Occipital lobe (tissue), 2 donors: ENCODE measurements around the gene ANKIB1. TPM values are rescaled to one million over a fixed set of nuclear protein-coding genes. Genes with fewer than 3 reads are reported as not detected.
"Not testable (repeated sequence)": the region's sequence is repeated elsewhere in the genome, so short reads cannot be mapped to it uniquely, and the experiment has no call there.

Experiments
- DNase-seq: peaks from one replicate; lab custom pipeline; 2025; lab: John Stamatoyannopoulos, UW
- total RNA-seq: library from RNA; depleted of rRNA; stranded (reverse); fragments of >200 nt; gene quantifications from one replicate; pipeline ENCODE4 v1.2.3, GENCODE V29; 2014

Gene ANKIB1
- total RNA-seq, 1 donor from 2014 or later = 113 TPM

DNA sequence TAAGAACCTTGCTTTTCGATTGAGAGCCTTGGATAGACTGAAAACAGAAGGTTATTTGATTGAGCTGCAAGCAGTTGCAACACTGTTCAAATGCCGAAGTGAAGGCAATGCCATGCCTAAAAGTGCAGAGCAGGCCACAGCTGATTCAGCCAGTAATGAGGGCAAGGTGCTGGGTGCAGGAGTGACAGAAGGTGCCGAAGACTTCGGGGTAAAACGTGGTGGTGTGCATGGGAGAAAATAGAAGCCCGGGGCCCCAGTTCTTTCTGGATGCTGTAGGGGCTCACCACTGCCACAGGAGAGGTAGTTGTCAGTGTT lies 157.9 kb downstream of the ANKIB1 start:
- no peak for DNase-seq

DNA sequence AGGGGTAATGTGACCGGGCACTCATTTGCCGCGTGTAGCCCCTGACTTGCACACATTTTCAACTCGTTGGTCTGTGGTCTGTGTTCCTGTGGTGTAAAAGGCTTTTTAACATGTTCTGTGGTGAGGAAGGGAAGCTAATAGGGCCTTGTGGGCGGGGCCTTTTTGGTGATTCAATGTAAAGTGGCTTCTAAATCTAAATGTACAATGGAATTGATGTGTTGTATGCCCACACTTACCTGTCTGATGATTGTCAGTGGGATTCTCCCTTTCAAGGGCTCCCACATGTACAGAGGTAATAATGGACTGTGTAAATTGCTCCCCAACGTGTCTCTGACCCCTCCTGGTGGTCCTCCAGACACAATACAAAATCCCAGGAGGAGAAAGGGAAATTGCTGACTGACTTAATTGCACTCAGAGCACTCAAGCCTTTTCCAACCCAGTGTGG lies 158.4 kb downstream of the ANKIB1 start:
- no peak for DNase-seq

DNA sequence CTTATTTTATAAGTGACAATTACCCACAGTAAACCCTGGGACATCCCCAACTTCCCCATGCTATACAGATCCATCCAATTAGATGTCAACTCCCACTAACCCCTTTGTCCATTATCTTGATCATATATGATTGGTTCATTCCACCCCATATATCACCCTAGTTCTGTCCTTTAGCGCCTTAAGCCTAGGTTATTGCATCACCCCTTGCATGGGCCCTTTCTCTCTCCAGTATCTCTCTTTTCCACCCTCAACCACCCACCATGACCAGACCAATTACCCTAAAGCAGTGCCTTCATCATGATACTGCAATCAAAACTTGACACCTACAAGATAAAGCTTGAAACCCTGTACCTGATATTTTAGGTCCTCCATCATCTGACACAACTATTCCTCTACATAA lies 163.6 kb downstream of the ANKIB1 start:
- DNase-seq = no peak

DNA sequence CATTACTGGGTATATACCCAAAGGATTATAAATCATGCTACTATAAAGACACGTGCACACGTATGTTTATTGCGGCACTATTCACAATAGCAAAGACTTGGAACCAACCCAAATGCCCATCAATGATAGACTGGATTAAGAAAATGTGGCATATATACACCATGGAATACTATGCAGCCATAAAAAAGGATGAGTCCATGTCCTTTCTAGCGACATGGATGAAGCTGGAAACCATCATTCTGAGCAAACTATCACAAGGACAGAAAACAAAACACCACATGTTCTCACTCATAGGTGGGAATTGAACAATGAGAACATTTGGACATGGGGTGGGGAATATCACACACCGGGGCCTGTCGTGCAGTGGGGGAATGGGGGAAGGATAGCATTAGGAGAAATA lies 164.4 kb downstream of the ANKIB1 start:
- DNase-seq = not testable (repeated sequence)

DNA sequence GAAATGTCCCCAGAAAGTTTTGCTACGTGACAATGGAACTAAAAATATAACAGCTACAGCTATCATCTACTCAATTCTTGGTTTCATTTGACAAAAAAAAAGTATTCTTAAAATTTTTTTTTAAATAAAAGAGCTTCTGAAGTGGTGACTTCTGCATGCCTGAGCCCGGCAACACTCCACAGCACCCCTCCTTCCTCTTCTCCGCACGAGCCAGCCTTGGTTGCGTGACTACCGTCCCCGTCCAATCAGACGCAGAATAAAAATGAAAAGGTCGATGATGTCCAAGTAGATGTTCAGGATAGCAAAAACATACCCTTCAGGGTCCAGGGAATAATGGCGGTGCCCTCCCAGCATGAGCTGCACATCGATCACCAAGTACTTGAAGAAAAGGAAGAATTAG lies 167.0 kb downstream of the ANKIB1 start:
- no peak for DNase-seq

DNA sequence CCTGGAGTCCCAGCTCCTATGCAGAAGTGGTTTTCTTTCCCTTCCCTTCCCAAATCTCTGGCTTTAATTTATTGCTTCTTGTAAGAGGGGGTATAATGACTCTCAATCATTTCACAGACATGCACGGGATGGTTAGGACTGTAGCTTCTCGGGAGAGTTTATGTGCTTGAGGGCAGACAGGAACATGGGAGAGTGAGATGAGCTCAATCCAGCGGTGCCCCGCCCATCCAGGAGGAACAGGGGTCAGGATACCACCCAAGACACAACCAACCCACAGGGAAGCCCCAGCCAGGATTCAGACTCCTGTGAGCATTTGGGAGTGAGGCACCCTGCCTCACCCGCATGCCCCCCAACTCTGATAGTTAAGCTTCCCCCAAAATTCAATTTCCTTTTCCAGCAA lies 167.8 kb downstream of the ANKIB1 start:
- DNase-seq = no peak

DNA sequence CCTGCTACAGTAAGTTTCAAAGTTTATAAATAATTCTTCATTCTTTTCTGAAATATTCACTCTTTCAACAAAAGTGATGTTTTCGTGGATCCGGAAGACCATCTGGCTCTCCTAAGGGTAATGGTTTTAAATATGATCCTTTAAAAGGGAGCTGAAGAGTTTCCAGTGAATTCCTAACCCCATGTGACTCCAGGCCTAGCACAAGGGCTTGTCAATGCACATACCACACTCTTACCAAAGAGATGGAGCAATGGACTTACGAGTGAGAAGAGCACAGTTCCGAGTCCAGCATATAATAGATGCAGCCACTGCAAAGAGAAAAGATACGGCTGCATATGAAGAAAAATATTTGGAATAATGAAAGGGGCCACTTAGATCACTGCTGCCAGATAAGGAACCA lies 169.5 kb downstream of the ANKIB1 start:
- no peak for DNase-seq

DNA sequence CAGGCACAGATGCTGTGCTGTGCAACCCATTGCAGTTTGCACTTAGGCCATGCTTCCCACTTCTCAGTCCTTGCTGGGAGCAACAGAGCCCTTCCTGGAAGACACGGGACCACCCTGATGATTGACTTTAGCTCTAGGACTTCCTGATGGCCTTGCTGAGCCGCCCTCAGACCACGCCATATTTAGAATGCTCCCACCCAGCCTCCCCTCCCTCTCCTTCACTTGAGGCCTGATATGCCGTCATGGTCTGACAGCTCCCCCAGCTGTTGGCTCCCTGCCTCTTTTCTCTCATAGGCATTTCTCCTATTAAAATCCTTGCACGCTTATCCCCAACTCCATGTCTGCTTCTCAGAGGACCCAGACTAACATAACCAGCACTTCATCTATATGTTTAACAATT lies 172.1 kb downstream of the ANKIB1 start:
- no peak for DNase-seq

DNA sequence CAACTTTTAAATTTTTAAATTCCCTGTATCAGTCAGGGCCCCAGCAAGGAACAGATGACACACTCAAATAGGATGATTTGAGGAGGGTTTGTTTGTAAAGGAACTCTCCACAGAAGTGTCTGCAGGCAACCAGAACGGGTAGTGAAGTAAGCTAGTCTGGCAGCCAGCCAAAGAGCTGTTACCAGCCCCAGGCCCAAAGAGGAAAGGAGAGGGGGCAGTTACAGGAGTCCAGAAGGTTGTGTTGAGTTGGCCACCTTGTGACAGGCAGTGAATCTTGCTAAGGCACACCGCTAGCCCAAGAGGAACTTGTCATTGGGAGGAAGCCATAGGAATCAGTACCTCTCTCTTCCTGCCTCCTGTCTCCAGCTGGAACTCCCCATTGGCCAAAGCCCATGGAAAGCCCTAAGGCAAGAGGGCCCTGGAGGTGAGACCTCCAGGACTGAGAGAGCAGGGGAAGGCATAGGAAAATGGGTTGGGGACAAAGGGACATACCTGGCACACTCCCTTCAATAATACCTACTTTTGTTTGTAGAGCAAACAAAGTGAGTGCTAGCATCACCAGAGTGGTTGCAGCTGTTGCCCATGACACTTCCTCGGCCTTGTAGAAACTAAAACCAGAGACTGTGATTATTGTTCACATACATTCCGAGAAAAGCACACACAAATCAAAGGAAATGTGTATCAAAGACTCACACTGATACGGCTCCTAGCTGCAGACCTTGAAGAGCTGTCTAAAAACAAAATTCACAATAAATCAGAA lies 176.1 kb downstream of the ANKIB1 start:
- DNase-seq = no peak

DNA sequence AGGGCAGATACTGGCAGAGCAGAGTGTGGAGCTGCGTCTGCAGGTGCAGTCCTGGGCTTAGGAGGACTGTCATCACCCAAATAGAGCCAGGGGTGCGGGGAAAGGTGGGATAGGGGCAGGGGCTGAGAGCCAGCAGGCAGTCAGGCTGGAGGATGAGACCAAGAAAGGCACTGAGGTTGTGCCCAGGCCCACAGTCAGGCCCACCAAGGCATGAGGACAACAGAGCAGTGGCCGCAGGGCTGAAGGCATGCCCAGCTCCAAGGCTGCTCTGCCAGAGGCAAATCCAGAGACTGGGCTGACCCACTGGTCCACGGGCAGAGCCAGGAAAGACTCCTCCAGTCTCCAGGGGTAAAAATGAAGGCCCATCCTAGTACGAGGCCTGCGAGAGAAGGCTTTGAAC lies 177.2 kb downstream of the ANKIB1 start:
- no peak for DNase-seq

DNA sequence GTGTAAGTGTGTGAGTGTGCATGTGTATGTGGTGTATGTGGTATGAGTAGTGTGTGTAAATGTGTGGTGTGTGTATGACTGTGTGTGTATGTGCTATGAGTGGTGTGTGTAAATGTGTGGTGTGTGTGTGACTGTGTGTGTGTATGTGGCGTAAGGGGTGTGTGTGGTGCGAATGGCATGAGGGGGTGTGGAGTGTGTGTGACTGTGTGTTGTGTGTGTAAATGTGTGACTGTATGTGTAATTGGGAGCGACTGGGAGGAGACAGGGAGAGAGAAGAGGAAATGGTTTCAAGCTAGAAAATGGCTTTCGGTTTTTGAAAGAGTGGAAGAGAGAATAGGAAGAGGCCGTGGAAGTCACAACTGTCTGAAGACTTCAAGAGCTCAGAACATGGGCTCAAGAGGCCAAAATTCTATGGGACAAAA lies 177.9 kb downstream of the ANKIB1 start:
- no peak for DNase-seq

DNA sequence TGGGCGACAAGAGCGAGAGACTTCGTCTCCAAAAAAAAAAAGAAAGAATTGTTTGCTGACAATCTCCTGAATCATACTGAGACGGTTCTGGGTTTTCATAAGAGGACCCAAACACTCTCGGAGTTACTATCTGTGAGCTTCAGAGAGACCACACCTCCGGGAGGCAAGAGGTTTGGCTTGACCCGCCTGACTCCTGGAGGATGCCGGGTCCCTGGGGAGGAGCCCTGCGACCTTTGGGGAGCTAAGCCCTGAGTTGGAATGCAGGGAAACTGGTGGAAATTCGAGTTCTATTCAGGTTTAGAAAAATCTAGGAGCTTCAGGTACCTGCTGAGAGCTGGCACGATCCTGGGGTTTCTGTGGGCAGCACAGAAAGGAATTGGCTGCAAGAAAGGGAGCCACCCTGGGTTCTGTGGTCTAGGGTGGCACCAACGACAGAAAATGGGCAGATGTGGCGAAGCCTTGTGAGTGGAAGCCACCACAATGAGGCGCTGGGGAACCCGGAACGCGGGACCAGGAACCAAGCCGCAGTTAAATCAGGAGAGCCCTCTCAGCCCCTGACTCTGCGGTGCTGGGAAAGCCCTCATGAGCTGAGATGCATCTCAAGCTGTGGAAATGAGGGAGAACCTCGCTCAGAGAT lies 179.7 kb downstream of the ANKIB1 start:
- DNase-seq = no peak

DNA sequence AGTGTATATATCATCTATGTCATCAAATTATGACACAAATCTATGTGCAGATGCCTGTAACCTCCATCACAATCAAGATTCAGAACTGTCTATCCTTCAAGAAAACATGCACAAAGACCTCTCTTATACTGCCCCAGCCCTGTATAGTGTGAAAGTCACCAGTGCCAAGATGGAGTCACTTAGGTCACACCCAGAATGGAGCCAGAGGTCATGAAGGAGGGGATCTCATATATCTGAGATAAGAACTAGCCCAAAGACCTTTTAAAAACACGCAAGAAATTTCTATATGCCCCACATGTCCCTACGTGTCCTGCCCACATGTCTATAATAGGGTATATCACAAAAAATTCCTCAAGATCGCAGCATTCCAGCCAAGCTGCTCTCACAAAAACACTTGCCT lies 181.4 kb downstream of the ANKIB1 start:
- DNase-seq = no peak

DNA sequence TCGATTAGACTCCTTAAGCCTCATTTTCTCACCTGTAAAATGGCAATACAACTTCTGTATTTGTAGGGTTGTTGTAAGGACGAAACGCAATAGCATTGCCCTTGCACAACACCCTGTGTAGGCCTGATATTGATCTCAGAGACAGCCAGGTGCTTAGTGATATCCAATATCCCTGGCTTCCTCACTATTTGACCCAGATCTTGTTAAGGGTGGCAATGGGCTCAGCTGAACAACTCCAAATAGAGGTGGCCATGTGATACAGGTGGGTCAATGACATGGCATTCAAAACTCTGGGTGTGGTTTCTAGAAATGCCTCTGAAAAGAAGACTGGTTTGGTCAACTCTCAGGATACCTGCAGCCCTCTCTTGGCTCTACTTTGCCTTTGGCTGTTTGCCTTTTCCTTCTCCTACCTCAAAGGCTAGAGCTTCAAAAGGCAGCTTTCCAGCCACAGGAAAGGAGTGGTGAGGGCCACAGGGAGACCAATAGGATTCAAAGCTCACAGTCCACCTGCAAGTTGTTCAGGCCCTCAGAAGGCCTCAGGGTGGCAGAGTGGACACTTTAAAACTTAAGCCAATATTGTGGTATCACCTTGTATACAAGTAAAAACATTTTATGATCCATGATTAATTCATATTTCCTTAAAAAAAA lies 186.6 kb downstream of the ANKIB1 start:
- DNase-seq = no peak

DNA sequence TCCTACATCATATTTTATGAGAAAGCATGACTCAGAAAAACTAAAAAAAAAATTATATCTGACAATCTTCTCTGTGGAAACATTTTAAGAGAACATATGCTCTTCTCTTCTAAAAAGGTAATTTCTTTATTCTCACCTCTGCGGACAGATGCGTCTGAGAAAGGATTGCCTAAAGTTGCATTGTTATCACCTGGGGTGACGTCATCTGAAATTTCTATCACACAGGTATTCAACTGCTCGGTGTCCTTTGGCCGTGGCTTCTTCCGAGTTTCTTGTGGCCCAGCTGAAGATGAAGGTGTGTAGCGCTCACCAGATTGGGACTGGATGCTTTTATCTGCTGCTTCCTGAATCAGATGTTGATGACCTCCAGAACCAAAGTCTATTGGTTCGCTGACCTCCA lies 187.2 kb downstream of the ANKIB1 start:
- DNase-seq = no peak

DNA sequence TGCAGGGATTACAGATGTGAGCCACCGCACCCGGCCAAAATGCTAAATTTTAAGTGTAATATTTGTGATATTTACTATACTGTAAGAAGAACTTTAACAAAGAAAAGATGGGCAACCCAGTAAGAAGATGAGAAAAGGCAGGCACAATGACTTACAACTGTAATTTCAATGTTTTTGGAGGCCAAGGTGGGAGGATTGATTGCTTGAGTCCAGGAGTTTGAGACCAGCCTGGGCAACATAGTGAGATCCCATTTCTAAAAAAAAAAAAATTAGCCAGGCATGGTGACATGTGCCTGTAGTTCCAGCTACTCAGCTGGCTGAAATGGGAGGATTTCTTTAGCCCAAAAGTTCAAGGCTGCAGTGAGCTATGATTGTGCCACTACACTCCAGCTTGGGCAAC lies 189.8 kb downstream of the ANKIB1 start:
- no peak for DNase-seq

DNA sequence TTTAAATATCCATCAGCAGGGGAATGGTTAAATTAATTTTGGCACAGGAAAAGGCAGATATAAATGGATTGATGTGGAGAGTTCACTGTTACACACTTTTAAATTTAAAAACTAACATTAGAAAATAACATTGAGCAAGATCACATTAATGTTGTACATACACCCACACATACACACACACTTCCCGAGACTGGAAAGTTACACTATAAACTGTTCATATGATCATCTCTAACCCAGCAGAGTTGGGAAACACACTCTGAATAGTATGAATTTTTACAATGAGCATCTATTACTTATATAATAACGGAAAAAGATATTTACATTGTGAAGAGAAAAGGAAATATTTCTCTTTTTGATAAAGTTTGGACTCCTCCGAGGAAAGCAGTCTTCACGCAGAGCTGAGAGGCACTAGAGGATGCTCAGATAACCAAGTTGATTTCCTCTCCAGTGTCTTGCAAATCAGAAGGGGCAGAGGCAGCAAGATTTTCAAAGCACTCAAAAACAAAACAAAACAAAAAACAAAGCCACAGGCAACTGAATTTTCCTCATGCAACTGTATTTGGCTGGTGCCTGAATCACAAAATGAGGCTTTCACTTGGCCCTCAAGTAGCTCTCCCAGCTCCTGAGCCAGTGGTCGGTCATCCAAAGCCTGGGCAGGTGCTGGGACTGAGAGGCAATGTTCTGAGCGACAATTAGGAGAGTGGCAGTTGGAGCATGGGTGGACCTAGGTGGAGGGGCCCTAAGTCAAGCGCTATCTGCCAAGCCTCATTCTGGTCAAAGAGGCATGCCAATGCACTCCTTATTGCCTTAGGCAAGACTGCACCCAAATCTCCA lies 191.1 kb downstream of the ANKIB1 start:
- no peak for DNase-seq

DNA sequence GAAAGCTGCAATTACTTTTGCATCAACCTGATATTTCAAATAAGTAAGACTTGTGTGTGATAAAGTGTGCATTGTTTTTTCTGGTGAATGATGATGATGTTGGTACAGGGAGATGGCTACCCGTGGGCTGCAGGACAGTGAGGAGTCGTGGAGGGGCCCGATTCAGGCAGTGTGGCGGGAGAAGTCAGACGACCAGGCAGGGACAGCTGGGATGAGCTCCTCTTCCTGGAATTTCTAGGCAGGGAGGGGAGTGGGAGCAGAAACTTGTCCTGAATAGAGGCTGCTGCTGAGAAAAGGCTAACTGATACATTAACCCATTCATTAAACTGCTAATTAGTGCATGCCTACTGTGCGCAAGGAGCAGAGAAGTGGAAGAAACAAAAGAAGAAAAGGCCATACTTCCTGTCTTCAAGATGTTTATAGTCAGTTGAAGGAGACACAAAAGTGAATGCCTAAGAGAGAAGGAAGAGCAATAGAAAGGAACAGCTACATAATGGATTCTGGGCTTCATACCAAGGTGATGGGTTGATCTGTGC lies 192.2 kb downstream of the ANKIB1 start:
- no peak for DNase-seq

DNA sequence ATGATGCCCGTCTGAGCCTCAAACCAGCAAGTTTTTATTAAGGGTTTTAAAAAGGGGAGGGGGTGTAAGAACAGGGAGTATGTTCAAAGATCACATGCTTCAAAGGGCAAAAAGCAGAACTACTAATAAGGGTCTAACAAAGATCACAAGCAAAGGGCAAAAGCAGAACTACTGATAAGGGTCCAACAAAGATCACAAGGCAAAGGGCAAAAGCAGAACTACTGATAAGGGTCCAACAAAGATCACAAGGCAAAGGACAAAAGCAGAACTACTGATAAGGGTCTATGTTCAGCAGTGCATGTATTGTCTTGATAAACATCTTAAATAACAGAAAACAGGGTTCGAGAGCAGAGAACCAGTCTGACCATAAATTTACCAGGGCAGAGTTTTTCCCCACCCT lies 196.9 kb downstream of the ANKIB1 start:
- DNase-seq = not testable (repeated sequence)

DNA sequence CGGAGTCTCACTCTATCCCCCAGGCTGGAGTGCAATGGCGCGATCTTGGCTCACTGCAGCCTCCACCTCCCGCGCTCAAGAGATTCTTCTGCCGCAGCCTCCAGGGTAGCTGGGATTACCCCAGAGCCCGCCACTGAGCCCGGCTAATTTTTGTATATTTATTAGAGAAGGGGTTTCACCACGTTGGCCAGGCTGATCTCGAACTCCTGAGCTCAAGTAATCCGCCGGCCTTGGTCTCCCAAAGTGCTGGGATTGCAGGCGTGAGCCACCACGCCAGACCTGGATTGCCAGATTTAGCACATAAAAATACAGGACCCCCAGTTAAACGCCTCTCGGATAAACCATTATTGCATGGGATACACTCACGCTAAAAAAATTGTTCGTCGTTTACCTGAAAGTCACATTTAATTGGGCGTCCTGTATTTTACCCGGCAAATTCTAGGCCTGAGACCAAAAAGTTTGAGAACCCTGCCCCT lies 201.1 kb downstream of the ANKIB1 start:
- no peak for DNase-seq

DNA sequence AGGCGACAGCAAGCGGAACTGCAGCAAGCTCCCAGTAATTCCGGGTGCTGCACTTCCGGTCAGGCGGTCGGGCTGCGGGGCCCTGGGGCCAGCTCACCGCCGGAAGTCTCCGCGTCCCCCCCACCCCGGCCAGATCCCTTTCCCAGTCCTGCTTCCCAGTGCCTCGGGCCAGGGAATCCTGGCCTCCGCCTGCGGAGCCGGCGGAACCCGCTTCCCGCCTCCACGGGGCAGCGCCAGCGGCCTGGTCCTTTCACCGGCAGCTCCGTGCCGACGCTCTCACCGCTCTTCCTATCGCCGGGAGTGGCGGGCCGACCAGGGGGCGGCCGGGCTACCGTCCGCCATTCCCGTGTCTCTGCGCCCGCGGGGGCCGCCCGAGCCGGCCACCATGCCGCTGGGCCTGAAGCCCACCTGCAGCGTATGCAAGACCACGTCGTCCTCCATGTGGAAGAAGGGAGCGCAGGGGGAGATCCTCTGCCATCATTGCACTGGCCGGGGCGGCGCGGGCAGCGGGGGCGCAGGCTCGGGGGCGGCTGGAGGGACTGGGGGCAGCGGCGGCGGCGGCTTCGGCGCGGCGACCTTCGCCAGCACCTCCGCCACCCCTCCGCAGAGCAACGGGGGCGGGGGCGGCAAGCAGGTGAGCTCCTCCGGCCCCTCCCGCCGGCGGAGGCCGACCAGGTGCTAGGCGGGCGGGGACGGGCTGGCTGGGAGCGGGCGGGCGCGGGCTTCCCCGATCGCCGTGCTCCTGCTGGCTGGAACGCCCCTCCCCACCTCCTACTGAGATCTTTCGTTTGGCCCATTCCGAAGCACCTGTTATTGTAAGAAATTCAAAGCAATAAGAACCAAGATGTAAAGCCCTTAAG lies 201.8 kb downstream of the ANKIB1 start, which contains the start of gene GATAD1:
Gene GATAD1 (plus strand): TSS at position 138 of the 860 bp plus-strand sequence. CDS start 248 bp downstream, at position 386.
- DNase-seq = peak; percentile 89
